Cardiac fibroblast (primary cell): ENCODE measurements around the gene ACVR2B.

Experiments used
- DNase-seq, 2 donors: peaks; one replicate each; pipeline versions ENCODE4 v3.0.0 to v3.0.0-alpha.2; 2010; ENCODE audit warnings: low read depth in 2 of 2
- H3K4me3 ChIP-seq, 2 donors: replicated peaks in 1 of 2; 1 replicate in 1 of 2; 2 replicates in 1 of 2; pipeline ENCODE4 v1.5.1; 2011; ENCODE audit warnings: low read depth in 2 of 2, low read length in 2 of 2, mild to moderate bottlenecking in 2 of 2, moderate library complexity in 1 of 2
- TF ChIP-seq, protein P1 (sequence below): IDR thresholded peaks from one replicate; pipeline ENCODE4 v1.5.1; 2011; ENCODE audit warnings: low read depth, mild to moderate bottlenecking, low read length, inconsistent platforms

Gene ACVR2B

DNA sequence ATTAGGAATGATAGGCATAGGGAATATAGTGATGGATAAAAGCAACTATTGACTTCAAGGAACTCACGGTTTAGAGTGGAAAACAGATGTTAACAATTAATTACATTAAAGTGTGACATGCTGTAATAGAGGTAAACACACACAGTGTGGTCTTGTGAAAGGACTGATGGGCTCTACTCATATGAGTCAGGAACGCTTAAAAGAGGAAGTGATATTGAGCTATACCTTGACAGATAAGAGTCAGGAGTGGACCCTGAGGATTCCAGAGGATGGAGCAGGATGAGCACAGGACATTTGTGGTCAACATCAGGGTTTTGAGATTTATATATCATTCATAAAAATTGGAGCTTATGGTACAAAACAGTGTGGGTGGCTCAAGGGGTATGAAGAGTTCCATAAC is 53.4 kb downstream of the ACVR2B start:
- TF ChIP-seq, protein P1, sequence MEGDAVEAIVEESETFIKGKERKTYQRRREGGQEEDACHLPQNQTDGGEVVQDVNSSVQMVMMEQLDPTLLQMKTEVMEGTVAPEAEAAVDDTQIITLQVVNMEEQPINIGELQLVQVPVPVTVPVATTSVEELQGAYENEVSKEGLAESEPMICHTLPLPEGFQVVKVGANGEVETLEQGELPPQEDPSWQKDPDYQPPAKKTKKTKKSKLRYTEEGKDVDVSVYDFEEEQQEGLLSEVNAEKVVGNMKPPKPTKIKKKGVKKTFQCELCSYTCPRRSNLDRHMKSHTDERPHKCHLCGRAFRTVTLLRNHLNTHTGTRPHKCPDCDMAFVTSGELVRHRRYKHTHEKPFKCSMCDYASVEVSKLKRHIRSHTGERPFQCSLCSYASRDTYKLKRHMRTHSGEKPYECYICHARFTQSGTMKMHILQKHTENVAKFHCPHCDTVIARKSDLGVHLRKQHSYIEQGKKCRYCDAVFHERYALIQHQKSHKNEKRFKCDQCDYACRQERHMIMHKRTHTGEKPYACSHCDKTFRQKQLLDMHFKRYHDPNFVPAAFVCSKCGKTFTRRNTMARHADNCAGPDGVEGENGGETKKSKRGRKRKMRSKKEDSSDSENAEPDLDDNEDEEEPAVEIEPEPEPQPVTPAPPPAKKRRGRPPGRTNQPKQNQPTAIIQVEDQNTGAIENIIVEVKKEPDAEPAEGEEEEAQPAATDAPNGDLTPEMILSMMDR = no peak
- no peak for DNase-seq
- no peak overlapping the region for H3K4me3 ChIP-seq

DNA sequence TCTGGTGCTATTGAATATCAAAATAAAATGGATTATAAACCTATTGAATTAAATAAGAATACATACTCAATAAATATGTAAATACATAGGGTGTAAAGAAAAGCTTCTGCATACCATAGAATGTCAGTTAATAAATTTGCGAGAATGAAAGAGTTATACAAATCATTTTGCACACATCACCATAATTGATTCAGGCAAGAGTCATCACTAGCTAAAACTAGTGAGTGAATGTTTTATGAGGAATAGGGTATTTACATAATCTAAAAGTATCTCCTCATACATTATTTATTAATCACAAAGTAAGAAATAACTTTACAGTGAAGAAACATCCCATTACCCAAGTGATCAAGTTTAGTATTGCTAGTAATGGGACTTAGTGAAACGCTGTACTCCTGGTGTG is 56.0 kb downstream of the ACVR2B start:
- TF ChIP-seq, protein P1 = no peak
- no peak overlapping the region for H3K4me3 ChIP-seq
- no peak for DNase-seq

DNA sequence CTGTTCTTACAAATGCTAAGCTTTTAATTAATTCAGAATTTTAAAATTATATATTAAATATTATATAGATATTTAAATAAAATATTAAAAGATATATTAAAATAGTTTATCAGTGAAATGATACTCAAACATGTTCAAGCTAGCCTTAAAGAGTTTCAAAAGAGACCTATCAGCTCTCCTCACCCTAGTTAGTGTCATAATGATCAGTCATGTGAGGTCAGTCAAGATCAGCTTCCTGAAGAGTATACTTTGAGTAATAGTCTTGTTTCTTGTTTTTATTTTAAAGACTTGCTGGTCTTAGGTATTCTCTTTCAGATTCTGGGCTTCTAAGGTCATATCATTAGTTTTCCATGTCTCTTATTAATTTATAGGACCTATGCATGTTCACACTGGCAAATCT is 56.9 kb downstream of the ACVR2B start:
- DNase-seq = no peak
- TF ChIP-seq, protein P1 = no peak
- H3K4me3 ChIP-seq = no peak overlapping the region

DNA sequence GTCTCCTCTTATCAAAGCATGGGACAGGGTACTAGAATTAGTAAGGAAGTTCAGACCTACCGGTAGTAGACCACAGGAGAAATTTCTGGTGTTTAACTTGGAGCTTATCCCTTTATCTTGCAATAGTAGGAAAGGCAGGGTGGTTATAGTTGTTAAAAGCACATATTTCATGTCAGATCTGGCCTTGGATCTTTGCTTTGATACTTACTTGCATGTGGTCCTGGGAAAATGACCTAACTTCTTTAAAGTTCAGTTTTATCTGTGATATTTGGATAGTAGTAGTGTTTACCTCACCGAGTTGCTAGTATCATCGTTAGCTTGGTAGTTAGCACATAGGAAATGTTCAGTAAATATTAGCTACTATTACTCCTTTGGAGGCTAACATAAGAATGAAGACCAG is 57.9 kb downstream of the ACVR2B start:
- no peak overlapping the region for H3K4me3 ChIP-seq
- TF ChIP-seq, protein P1 = no peak
- no peak for DNase-seq

DNA sequence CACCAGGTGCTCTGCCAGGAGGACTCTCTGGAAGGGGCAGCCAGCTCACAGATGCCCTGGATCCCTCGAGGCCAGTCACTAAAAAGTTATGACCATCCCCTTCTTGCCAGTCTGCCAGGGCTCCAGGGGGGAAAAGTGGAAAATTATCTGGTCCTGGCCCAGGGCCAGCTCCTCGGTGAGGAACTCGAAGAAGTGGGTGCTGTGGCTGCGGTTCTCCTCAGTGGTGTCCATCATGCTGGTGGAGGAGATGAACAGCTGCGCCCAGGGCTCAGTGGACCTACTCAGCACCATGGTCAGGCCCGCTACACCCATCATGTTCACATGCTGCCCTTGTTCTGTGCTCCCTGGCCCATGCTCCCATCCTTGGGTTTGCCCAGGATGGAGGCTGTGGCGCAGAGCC is 61.7 kb downstream of the ACVR2B start:
- TF ChIP-seq, protein P1 = no peak
- DNase-seq = no peak
- no peak overlapping the region for H3K4me3 ChIP-seq

DNA sequence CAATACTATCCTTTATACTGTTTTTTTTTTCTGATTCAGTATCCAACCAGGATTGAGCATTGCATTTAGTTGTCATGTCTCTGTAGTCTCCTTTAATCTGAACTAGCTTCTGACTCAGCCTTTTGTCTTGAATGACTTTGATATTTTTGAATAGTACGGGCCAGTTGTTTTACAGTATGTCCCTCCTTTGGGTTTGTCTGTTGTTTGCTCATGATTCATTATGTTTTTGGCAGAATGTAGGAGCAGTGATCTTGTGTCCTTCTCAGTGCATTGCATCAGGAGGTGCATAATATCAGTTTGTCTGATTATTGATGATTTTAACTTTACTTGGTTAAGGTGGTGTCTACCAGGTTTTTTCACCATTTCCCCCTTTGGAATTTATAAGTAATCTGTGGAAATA is 63.0 kb downstream of the ACVR2B start:
- H3K4me3 ChIP-seq = no peak overlapping the region
- TF ChIP-seq, protein P1 = no peak
- DNase-seq = peak in 1 of 2 donors; percentile 81

DNA sequence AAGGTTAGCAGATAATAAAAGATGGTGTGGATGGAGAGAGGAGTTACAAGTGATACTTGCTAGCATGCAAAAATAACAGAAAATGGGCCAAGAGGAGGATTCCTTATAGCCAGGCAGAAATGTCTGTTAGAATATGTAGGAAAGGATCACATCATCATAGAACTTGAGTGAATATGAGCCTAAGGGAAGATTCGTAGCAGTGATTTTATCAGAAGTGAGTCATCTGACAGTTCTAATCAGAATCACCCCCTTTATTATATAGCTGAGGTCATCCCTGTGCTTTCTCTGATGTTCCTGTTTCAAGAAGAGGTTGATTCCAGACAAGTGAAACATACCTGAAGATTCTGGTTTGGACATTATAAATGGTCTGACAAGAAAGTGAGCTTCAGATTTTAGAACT is 65.3 kb downstream of the ACVR2B start:
- H3K4me3 ChIP-seq = no peak overlapping the region
- TF ChIP-seq, protein P1 = no peak
- DNase-seq = no peak
